WTC11 (cell line): Measurements from ENCODE around the gene CKB. TPM values are rescaled to one million over a fixed set of nuclear protein-coding genes. Genes with fewer than 3 reads are reported as not detected.

ENCODE experiments used
- ATAC-seq: fragments of 200-7000 bp; cut with Tn5 transposase; 2 replicates; pipeline ENCODE4 v1.10.0; 2021; ENCODE audit warnings: mild to moderate bottlenecking, moderate library complexity
- CTCF ChIA-PET: fragments of 300-600 bp; sonication (Branson Sonifier 250); formaldehyde crosslinking; loops from one replicate; lab custom pipeline; 2021; ENCODE audit warnings: antibody characterized with exemption; lab: Charles Lee
- POLR2A ChIA-PET: fragments of 350-600 bp; sonication (Branson Sonifier 250); formaldehyde crosslinking; loops from one replicate; lab custom pipeline; 2021; ENCODE audit warnings: antibody characterized with exemption; lab: Charles Lee
- DNase-seq: peaks from one replicate; pipeline ENCODE4 v3.0.0; 2021; ENCODE audit warnings: low spot score
- H3K27ac Mint-ChIP-seq: 2 replicates; pipeline ENCODE4 v1.8.0; 2021; ENCODE audit warnings: mixed read lengths
- H3K27me3 Mint-ChIP-seq: 2 replicates; pipeline ENCODE4 v1.8.0; 2021; ENCODE audit warnings: low read depth, mild to moderate bottlenecking, moderate library complexity, mixed read lengths
- H3K36me3 Mint-ChIP-seq: 2 replicates; pipeline ENCODE4 v1.8.0; 2021; ENCODE audit warnings: mixed read lengths
- H3K4me1 Mint-ChIP-seq: 2 replicates; pipeline ENCODE4 v1.8.0; 2022; ENCODE audit warnings: mixed read lengths
- H3K4me3 Mint-ChIP-seq: 2 replicates; pipeline ENCODE4 v1.8.0; 2021; ENCODE audit warnings: mild to moderate bottlenecking, moderate library complexity, mixed read lengths
- H3K9me3 Mint-ChIP-seq: 2 replicates; pipeline ENCODE4 v1.8.0; 2021; ENCODE audit warnings: mixed read lengths
- EMX1 ChIP-seq: fragments of 250-450 bp; sonication (Bioruptor Pico); IDR thresholded peaks from 2 replicates; pipeline ENCODE4 v1.8.0; 2021; ENCODE audit warnings: mild to moderate bottlenecking
- FOXP1 ChIP-seq: sonication (generic); formaldehyde crosslinking; IDR thresholded peaks from 2 replicates; pipeline ENCODE4 v1.8.0; 2022; ENCODE audit warnings: missing genetic modification reagents, mild to moderate bottlenecking, moderate library complexity, borderline replicate concordance
- GTF2I ChIP-seq: fragments of 250-450 bp; sonication (Bioruptor Pico); conservative IDR thresholded peaks from 2 replicates; pipeline ENCODE4 v1.4.0; 2021; ENCODE audit warnings: mild to moderate bottlenecking
- KAT7 ChIP-seq: sonication (generic); formaldehyde crosslinking; IDR thresholded peaks from 2 replicates; pipeline ENCODE4 v1.8.1; 2023; ENCODE audit warnings: missing genetic modification reagents, mild to moderate bottlenecking, borderline replicate concordance
- NFE2L1 ChIP-seq: sonication (generic); formaldehyde crosslinking; IDR thresholded peaks from 2 replicates; pipeline ENCODE4 v1.8.1; 2023; ENCODE audit warnings: missing genetic modification reagents
- NR1H2 ChIP-seq: sonication (generic); formaldehyde crosslinking; IDR thresholded peaks from 2 replicates; pipeline ENCODE4 v1.9.0; 2021; ENCODE audit warnings: mild to moderate bottlenecking, moderate library complexity, missing genetic modification reagents
- OVOL2 ChIP-seq: fragments of 250-450 bp; sonication (Bioruptor Pico); IDR thresholded peaks from 2 replicates; pipeline ENCODE4 v1.9.0; 2021; ENCODE audit warnings: mild to moderate bottlenecking, borderline replicate concordance
- PRRX2 ChIP-seq: fragments of 250-450 bp; sonication (Bioruptor Pico); IDR thresholded peaks from 2 replicates; pipeline ENCODE4 v1.8.0; 2021; ENCODE audit warnings: mild to moderate bottlenecking
- RELA ChIP-seq: sonication (generic); formaldehyde crosslinking; IDR thresholded peaks from 2 replicates; pipeline ENCODE4 v1.8.1; 2022; ENCODE audit warnings: missing genetic modification reagents, mild to moderate bottlenecking, borderline replicate concordance
- RORB ChIP-seq: fragments of 250-450 bp; sonication (Bioruptor Pico); IDR thresholded peaks from 2 replicates; pipeline ENCODE4 v1.9.0; 2021; ENCODE audit warnings: mild to moderate bottlenecking
- SOX15 ChIP-seq: fragments of 250-450 bp; sonication (Bioruptor Pico); IDR thresholded peaks from 2 replicates; pipeline ENCODE4 v1.9.0; 2021; ENCODE audit warnings: mild to moderate bottlenecking
- SP1 ChIP-seq: sonication (generic); formaldehyde crosslinking; conservative IDR thresholded peaks from 2 replicates; pipeline ENCODE4 v1.8.1; 2022; ENCODE audit warnings: missing genetic modification reagents
- TCF7 ChIP-seq: sonication (generic); formaldehyde crosslinking; IDR thresholded peaks from 2 replicates; pipeline ENCODE4 v1.8.0; 2022; ENCODE audit warnings: mild to moderate bottlenecking, low read depth, missing genetic modification reagents, moderate library complexity
- TEAD4 ChIP-seq: sonication (generic); formaldehyde crosslinking; IDR thresholded peaks from 2 replicates; pipeline ENCODE4 v1.8.0; 2022; ENCODE audit warnings: mild to moderate bottlenecking, missing genetic modification reagents
- USF1 ChIP-seq: sonication (generic); formaldehyde crosslinking; IDR thresholded peaks from 2 replicates; pipeline ENCODE4 v1.8.0; 2022; ENCODE audit warnings: mild to moderate bottlenecking, missing genetic modification reagents
- ZNF138 ChIP-seq: sonication (generic); formaldehyde crosslinking; conservative IDR thresholded peaks from 2 replicates; pipeline ENCODE4 v1.8.1; 2022; ENCODE audit warnings: mild to moderate bottlenecking, moderate library complexity, missing genetic modification reagents
- ZSCAN18 ChIP-seq: fragments of 250-450 bp; sonication (Bioruptor Pico); IDR thresholded peaks from 2 replicates; pipeline ENCODE4 v2.1.2; 2022; ENCODE audit warnings: mild to moderate bottlenecking, moderate library complexity
- total RNA-seq: library from RNA; stranded (reverse); gene quantifications from 3 replicates; pipeline ENCODE4 v1.2.3, GENCODE V29; 2021
- TF ChIP-seq, protein P1 (sequence below): sonication (generic); formaldehyde crosslinking; IDR thresholded peaks from 2 replicates; pipeline ENCODE4 v1.8.1; 2022; ENCODE audit warnings: mild to moderate bottlenecking, missing genetic modification reagents, moderate library complexity, borderline replicate concordance
- TF ChIP-seq, protein P2 (sequence below): sonication (generic); formaldehyde crosslinking; IDR thresholded peaks from 2 replicates; pipeline ENCODE4 v1.8.1; 2023; ENCODE audit warnings: mild to moderate bottlenecking, missing genetic modification reagents, moderate library complexity
- TF ChIP-seq, protein P3 (sequence below): sonication (generic); formaldehyde crosslinking; IDR thresholded peaks from 2 replicates; pipeline ENCODE4 v1.8.1; 2023; ENCODE audit warnings: mild to moderate bottlenecking, missing genetic modification reagents, moderate library complexity
- TF ChIP-seq, protein P4 (sequence below): sonication (generic); formaldehyde crosslinking; IDR thresholded peaks from 2 replicates; pipeline ENCODE4 v1.8.1; 2022; ENCODE audit warnings: low read depth, missing genetic modification reagents, borderline replicate concordance

CKB gene
- total RNA-seq, 1 experiment from 2014 or later: 555 TPM

GRCh38 chr14:103555559-103556337 is 33.1 kb upstream of the CKB start:
- Mint-ChIP-seq H3K4me1 (peaks cover 9% of the 10 kb centered on the region), H3K4me3 (no peak overlapping the region), H3K36me3 (peaks cover 20% of the 10 kb centered on the region), H3K27ac (no peak overlapping the region), H3K9me3 (no peaks in the 10 kb centered on the region), H3K27me3 (no peaks in the 10 kb centered on the region)
- TF ChIP-seq, protein P1, sequence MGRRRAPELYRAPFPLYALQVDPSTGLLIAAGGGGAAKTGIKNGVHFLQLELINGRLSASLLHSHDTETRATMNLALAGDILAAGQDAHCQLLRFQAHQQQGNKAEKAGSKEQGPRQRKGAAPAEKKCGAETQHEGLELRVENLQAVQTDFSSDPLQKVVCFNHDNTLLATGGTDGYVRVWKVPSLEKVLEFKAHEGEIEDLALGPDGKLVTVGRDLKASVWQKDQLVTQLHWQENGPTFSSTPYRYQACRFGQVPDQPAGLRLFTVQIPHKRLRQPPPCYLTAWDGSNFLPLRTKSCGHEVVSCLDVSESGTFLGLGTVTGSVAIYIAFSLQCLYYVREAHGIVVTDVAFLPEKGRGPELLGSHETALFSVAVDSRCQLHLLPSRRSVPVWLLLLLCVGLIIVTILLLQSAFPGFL: no peak
- TF ChIP-seq GTF2I (CRISPR knock-in tag): no peak
- TF ChIP-seq, protein P2, sequence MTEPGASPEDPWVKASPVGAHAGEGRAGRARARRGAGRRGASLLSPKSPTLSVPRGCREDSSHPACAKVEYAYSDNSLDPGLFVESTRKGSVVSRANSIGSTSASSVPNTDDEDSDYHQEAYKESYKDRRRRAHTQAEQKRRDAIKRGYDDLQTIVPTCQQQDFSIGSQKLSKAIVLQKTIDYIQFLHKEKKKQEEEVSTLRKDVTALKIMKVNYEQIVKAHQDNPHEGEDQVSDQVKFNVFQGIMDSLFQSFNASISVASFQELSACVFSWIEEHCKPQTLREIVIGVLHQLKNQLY (CRISPR knock-in tag): no peak
- no peak for TF ChIP-seq TEAD4
- TF ChIP-seq OVOL2 (CRISPR knock-in tag): no peak
- no peak for TF ChIP-seq RORB
- no peak for TF ChIP-seq SP1 (CRISPR knock-in tag)
- TF ChIP-seq ZSCAN18 (CRISPR knock-in tag): no peak
- no peak for TF ChIP-seq EMX1 (CRISPR knock-in tag)
- no peak for TF ChIP-seq FOXP1 (CRISPR knock-in tag)
- TF ChIP-seq NFE2L1 (CRISPR knock-in tag): no peak
- CTCF ChIA-PET: interaction anchor here (0.7 to 1.3 kb wide), 3 partner anchors 9 to 38 kb away, joined by 4 to 8 read pairs (median 5); no protein-coding TSS in a partner anchor
- DNase-seq (no peak), ATAC-seq (peak; percentile 18; the same call in 1 of the 2 replicates)
- POLR2A ChIA-PET: interaction anchor here (0.7 kb wide), 1 partner anchor 44 kb away, joined by 5 read pairs; no protein-coding TSS in a partner anchor

- H3K4me3 Mint-ChIP-seq: no peak overlapping the region
- TF ChIP-seq, protein P3, sequence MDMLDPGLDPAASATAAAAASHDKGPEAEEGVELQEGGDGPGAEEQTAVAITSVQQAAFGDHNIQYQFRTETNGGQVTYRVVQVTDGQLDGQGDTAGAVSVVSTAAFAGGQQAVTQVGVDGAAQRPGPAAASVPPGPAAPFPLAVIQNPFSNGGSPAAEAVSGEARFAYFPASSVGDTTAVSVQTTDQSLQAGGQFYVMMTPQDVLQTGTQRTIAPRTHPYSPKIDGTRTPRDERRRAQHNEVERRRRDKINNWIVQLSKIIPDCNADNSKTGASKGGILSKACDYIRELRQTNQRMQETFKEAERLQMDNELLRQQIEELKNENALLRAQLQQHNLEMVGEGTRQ (CRISPR knock-in tag): no peak
- TF ChIP-seq PRRX2 (CRISPR knock-in tag) (no peak), TCF7 (no peak), ZNF138 (no peak), SOX15 (no peak), NR1H2 (CRISPR knock-in tag) (no peak), RELA (CRISPR knock-in tag) (no peak), KAT7 (CRISPR knock-in tag) (no peak), USF1 (CRISPR knock-in tag) (no peak)
- TF ChIP-seq, protein P4, sequence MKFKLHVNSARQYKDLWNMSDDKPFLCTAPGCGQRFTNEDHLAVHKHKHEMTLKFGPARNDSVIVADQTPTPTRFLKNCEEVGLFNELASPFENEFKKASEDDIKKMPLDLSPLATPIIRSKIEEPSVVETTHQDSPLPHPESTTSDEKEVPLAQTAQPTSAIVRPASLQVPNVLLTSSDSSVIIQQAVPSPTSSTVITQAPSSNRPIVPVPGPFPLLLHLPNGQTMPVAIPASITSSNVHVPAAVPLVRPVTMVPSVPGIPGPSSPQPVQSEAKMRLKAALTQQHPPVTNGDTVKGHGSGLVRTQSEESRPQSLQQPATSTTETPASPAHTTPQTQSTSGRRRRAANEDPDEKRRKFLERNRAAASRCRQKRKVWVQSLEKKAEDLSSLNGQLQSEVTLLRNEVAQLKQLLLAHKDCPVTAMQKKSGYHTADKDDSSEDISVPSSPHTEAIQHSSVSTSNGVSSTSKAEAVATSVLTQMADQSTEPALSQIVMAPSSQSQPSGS (CRISPR knock-in tag): no peak
- CTCF ChIA-PET: interaction anchor here (0.5 to 21.0 kb wide), 6 partner anchors 9 to 544 kb away, joined by 3 to 455 read pairs (median 4); partner anchors contain the start of gene CKB
- DNase-seq: no peak
- POLR2A ChIA-PET: interaction anchor here (2.3 kb wide), 1 partner anchor 9 kb away, joined by 6 read pairs; the partner anchor contains the start of gene BAG5
- H3K4me1 Mint-ChIP-seq: peaks cover 5% of the 10 kb centered on the region; the same call in 1 of the 2 replicates
- no peaks in the 10 kb centered on the region for H3K36me3 Mint-ChIP-seq
- H3K27me3 Mint-ChIP-seq: no peaks in the 10 kb centered on the region
- H3K9me3 Mint-ChIP-seq: no peaks in the 10 kb centered on the region
- no peak overlapping the region for H3K27ac Mint-ChIP-seq
- no peak for ATAC-seq
Observed at GRCh38 chr14:103552846-103553210, 30.2 kb upstream of the CKB start.
